Measurements from ENCODE around the gene PDXK.

The PDXK gene

GRCh38 chr21:43764576-43765495, 45.9 kb downstream of the PDXK start:
- DNase-seq (ENCODE audit: low spot score): no peak

DNA sequence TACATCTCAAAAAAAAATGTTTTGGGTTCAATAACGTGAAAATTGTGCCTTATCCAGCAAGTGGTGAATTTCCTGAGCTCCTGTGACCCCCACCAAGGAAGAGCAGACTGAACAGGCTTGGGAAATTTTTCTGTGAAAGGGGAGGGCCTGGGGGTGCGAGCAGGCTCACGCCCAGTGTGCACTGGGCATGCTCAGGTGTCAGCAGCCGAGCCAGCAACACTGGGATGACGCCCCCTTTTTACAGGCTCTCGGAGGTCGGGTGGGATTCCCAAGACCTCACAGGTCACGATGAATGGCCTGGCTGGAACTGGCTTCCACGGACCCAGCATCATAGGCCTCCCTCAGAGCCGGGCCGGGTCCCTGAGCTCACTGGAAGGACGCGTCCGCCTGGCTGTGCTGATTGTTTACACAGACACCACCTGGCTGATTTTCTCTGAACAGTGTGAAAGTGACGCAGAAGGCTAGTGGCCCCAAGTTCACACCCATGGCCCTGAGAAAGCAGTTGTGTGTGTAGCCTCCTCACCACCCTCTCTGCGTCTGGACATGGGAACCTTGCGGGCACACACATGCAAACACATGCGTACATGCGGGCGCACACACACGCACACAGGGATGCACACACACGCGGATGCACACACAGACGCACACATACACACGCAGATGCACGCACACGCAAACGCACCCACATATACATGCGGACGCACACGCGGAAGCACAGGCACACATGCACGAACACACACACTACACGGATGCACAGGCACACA, 48.0 kb downstream of the PDXK start:
- DNase-seq (ENCODE audit: low spot score): no peak

GRCh38 chr21:43767498-43767983, 48.6 kb downstream of the PDXK start:
- DNase-seq (ENCODE audit: low spot score): no peak

DNA sequence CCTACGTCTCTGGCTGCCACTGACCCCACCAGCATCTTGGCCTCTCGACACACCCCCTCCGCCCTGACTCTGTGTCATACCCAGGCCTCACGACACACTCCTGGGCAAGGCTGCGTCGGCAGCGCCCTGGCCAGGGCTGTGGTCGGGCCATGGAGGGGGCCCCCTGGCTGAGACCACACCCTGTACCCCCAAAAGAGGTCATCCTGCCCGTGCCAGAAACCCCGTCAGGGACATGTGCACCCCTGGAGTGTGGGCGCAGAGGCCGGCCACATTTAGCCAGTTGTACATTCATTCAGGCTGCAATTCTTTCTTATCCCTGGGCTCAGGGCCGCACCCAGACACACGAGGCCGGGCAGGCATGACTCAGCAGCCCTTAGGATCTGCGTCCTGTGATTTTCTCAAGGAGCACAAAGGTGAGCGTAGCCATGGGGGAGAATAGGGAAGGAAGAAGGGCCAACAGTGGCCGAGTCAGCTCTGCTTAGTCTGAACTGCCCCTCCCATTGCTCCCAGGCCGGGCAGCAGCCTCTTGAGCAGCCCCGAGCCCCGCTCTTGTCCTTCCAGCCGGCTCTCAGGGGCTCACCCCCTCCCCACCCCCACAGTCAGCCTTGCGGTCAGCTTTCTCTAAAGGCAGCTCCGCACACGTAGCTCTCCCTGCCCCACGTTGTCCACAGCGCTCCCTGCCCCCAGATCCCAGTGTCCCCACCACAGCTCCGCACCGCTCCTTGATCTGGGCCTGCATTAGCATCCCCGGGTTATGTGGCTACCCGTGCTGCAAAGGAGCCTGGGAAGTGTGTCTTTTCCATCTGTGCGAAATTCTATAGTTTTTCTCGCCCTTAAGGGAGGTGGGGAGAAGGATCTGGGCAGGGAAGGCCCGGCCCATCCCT, 49.3 kb downstream of the PDXK start:
- DNase-seq (ENCODE audit: low spot score): no peak

DNA sequence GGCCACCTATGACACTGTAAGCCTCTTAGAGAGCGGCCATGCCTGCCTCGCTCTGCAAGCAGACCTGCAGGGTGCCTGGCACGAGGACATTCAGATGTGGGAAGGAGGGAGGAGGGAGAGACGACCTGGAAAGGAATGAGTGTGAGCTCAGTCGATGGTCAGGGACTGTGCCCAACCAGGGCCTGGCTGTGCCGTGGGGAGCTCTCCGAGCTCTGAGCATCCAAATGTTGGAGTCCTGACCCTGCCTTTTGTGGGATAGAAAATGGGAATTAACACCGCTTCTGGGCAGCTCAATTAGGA, 49.9 kb downstream of the PDXK start:
- DNase-seq (ENCODE audit: low spot score): no peak

DNA sequence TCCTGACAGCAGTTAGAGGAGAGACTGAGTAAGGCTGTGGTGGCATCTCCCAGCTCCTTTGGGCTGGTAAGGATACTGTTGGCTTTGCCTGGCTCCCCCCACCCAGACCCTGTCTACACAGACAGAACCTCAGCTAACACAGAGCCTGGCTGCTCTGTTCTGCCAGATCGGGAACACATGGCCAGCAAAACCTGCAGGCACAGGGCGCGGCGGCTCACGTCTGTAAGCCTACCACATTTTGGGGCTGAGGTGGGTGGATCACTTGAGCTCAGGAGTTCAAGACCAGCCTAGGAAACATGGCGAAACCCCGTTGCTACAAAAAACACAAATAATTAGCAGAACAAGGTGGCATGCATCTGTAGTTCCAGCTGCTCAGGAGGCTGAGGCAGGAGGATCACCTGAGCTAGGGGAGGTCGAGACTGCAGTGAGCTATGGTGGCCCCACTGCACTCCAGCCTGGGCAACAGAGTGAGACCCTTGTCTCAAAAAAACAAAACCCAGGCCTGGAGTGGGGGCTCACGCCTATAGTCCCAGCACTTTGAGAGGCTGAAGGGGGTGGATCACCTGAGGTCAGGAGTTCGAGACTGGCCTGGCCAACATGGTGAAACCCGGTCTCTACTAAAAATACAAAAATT, 50.5 kb downstream of the PDXK start:
- DNase-seq (ENCODE audit: low spot score): no peak

- no peak for DNase-seq (ENCODE audit: low spot score)
These were observed 51.2 kb downstream of the PDXK start for GRCh38 chr21:43770066-43770655.

DNA sequence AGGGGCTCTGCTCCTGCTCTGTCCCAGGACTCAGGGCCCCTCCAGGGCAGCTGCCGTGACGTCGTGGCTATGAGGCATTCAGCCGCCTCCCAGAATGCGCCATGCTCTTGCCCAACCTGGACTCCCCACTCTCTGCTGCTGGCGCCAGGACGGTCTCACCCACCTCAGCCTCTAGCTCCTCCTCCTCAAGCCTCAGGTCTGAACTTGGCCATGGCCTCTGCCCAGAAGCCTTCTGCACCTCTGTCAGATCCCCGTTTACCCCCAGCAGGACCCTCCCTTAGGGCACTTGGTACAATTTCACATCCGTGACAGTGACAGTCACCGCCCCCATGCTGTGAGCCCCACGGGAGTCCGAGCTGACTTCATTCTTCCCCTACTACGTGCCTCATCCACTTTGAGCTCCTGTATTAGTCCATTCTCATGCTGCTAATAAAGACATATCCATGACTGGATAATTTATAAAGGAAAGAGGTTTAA, 52.3 kb downstream of the PDXK start:
- no peak for DNase-seq (ENCODE audit: low spot score)

DNA sequence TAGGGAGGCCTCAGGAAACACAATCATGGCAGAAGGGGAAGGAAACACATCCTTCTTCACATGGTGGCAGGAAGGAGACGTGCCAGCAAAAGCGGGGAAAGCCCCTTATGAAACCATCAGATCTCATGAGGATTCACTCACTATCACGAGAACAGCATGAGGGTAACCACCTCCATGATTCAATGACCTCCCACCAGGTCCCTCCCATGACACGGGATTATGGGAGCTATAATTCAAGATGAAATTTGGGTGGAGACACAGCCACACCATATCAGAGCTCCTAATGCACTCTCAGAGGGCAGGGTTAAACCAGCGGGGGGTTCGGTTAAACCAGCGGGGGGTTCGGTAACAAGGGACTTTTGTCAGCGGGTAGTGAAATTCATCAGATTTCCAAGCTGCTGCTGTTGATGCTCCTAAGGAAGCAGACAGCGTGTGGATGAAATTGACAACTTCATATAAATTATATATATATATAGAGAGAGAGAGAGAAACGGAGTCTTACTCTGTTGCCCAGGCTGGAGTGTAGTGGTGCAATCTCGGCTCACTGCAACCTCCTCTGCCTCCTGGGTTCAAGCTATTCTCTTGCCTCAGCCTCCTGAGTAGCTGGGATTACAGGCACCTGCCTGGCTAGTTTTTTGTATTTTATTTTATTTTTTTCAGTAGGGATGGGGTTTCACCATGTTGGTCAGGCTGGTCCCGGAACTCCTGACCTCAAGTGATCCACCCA, 52.9 kb downstream of the PDXK start:
- no peak for DNase-seq (ENCODE audit: low spot score)

GRCh38 chr21:43772425-43772821, 53.5 kb downstream of the PDXK start:
- no peak for DNase-seq (ENCODE audit: low spot score)

DNA sequence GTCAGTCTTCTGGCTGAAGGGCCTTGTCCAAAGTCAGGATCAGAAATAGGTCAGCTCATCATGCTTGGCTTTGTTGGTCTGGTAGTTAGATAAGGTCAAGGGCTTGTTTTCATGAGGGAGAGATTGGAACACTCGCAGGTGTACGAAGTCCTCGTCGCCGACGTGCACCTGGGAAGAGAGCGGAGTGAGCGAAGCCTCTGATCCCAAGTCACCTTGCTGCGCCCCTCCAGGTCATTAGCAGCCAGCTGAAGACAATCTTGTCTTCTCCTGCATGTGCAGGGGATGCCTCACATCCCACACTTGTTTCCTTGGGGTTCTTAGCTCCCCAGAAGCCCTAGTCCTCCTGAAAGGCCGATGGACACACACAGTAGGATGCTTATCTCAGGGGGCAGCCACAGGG, 55.2 kb downstream of the PDXK start:
- DNase-seq (ENCODE audit: low spot score): no peak

DNA sequence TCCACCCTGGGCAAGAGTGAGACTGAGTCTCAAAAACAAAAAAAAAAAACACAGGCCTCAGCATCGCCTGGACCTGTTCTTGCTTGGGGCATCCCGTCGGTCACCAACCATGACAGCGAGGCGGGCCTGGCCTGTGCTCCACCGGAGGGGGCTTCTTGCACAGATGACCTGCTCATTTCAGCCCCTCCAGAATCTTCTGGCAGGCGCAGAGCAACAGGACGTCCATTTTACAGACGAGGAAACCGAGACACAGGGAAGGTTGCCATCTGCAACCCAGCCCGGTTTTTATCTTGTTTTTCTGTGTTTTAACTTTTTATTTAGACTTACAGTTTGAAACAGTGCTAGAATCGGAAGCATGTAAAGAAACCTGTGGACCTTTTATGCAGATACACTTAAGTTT, 56.3 kb downstream of the PDXK start:
- no peak for DNase-seq (ENCODE audit: low spot score)

- peak; percentile 95 for DNase-seq (ENCODE audit: low spot score)
These were observed 57.0 kb downstream of the PDXK start, which contains the start of gene CSTB for GRCh38 chr21:43775795-43776430. Gene CSTB, minus strand, starts transcription at chr21:43776308. Its CDS starts 39 bp downstream, at chr21:43776269.

DNA sequence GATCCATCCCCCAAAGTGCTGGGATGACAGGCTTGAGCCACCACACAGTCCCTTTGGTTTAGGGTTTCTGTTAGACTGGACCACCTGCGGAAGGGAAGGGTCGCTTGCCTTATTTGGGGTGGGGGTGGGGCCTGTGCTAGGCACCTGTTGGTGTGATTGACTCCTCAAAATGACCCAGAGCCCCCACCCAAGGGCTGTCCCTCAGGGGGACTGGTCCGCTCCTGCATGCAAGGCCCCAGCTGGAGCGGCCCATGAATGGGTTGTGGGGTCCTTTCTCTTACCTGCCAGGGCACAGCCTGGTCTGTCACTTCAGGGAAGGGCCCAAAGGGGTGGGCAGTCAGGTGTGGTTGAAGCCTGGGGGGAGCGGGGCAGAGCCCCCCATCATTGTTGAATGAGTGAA, 59.0 kb downstream of the PDXK start:
- DNase-seq (ENCODE audit: low spot score): no peak

GRCh38 chr21:43778469-43779335, 59.8 kb downstream of the PDXK start:
- DNase-seq (ENCODE audit: low spot score): no peak

DNA sequence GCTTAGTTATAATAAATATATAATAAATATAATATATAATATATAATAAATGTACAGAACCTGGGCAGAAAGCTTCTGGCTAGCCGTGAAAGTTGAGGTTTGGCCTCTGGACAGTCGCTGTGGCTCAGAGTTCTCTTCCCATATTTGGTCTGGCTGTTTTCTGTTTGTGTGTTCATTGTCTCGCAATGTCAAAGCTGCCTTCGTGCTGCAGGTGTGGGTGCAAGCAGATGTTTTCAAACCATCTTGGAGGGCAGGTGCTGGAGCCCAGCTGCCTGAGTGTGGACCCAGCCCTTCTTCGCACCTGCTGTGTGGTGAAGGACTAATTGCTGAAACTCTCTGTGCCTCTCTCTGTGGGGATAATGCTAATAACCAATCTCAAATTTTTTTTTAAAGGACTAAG, 60.7 kb downstream of the PDXK start:
- DNase-seq (ENCODE audit: low spot score): no peak

DNA sequence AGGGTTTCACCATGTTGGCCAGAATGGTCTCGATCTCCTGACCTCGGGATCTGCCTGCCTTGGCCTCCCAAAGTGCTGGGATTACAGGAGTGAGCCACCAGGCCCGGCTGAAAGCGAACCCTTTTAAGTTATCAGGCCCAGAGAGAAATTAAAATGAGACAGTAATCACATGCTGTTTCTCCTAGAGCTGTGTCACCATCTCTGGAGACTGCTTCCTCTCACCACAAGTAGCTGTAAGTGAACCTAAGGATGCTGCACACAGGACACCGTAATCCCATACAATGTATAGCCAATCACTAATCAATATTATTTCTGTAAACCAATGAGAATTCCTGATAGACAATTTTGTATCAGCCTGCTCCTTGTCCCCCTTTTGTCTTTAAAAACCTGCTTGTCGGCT, 62.9 kb downstream of the PDXK start:
- no peak for DNase-seq (ENCODE audit: low spot score)

DNA sequence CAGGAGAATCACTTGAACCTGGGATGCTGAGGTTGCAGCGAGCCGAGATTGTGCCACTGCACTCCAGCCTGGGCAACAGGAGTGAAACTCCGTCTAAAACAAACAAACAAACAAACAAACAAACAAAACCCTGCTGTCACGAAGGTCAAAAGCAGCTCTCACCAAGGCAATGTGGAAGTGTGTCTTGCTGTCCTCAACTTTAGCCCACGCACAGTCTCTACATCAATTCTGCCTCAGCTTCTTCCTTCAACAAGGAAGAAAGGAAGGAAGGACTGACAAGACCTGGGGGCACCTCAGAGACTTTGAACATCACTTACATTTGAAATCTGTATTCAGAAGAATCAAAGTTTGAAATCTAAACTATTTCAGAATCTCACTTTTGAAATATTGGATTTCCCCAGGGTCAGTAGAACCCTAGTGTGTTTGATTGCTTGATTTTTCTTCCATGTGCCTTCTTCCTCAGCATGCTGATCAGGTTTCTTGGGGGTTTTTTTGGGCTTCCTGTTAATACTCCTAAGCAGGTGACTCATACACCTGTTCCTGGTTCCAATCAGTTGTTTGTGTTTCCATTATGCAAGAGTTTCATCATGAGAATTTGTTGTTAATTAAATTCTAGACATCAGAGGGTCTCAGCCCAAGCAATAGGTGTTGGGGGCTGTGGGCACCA, 63.6 kb downstream of the PDXK start:
- no peak for DNase-seq (ENCODE audit: low spot score)
